ENCODE results near the gene JAZF1.

The JAZF1 gene

DNA sequence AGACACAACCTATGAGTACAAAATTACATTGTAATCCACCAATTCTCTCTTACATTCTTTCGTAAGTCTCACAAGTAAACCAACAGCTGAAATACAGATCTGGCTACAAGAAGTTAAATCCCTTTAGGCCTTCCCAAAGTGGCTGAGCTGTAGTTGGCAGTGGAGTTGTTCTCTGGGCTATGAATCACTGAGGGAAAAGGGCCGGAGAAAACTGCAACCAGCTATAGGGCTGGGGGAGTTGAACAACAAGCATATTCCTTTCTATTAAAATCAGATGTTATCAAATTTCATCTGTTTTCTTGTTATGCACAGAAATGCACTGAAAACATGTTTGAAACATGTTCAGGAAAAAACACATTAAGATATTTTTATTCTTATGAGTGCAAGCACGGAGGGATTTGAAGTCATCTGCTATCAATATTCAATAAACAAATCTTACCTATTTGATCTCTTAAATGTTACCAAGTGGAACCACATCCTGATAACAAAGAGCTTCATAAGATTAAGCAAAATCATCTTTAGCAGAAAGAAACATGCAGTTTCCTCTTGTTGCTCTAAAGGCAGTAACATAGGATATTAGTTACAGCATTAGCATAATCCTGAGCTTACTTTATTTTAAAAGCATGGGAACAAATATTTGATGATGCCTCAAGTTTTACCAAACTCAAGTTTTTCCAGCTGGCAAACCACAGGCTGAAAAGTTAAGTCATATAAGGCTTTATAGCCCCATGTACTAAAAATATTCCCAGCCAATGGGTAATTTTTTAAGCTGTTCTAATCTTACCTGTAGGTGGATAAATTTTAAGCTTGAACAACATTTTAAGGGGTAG is 227.9 kb downstream of the JAZF1 start:
- TF ChIP-seq RAD21 (IDR thresholded peaks at IDR 0.05; ENCODE audit: low read depth): no peak
- TF ChIP-seq CREB1 (IDR thresholded peaks at IDR 0.05; ENCODE audit: low read depth): no peak
- no peak for TF ChIP-seq YY1 (IDR thresholded peaks at IDR 0.05; ENCODE audit: low read depth)
- TF ChIP-seq, protein P1, sequence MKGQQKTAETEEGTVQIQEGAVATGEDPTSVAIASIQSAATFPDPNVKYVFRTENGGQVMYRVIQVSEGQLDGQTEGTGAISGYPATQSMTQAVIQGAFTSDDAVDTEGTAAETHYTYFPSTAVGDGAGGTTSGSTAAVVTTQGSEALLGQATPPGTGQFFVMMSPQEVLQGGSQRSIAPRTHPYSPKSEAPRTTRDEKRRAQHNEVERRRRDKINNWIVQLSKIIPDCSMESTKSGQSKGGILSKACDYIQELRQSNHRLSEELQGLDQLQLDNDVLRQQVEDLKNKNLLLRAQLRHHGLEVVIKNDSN (IDR thresholded peaks at IDR 0.05): no peak
- TF ChIP-seq ZBTB7A (IDR thresholded peaks at IDR 0.05; ENCODE audit: low read depth): no peak
- no peak for TF ChIP-seq FOXM1 (IDR thresholded peaks at IDR 0.05; ENCODE audit: borderline replicate concordance, low read depth)
- no peak for TF ChIP-seq TCF12 (IDR thresholded peaks at IDR 0.05; ENCODE audit: low read depth)
- TF ChIP-seq NFIC (IDR thresholded peaks at IDR 0.05): no peak

DNA sequence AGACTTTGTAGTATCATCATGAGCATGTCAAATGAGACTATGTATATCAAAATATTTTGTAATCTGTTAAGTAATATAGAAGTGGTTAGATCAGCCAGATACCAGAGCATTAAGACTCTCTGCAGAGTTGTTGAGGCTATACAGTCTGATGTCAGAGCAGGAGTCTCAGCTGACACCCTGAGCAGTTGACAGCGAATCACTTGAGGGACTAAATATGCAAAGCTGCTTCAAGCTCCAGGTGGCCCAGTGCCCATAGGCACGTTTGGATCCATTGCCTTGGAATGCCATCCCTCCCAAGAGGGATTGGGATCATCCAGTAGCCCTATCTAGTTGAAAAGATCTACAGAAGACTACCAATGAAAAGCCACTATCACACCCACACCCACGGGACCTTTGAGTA is 230.5 kb downstream of the JAZF1 start:
- TF ChIP-seq, protein P2, sequence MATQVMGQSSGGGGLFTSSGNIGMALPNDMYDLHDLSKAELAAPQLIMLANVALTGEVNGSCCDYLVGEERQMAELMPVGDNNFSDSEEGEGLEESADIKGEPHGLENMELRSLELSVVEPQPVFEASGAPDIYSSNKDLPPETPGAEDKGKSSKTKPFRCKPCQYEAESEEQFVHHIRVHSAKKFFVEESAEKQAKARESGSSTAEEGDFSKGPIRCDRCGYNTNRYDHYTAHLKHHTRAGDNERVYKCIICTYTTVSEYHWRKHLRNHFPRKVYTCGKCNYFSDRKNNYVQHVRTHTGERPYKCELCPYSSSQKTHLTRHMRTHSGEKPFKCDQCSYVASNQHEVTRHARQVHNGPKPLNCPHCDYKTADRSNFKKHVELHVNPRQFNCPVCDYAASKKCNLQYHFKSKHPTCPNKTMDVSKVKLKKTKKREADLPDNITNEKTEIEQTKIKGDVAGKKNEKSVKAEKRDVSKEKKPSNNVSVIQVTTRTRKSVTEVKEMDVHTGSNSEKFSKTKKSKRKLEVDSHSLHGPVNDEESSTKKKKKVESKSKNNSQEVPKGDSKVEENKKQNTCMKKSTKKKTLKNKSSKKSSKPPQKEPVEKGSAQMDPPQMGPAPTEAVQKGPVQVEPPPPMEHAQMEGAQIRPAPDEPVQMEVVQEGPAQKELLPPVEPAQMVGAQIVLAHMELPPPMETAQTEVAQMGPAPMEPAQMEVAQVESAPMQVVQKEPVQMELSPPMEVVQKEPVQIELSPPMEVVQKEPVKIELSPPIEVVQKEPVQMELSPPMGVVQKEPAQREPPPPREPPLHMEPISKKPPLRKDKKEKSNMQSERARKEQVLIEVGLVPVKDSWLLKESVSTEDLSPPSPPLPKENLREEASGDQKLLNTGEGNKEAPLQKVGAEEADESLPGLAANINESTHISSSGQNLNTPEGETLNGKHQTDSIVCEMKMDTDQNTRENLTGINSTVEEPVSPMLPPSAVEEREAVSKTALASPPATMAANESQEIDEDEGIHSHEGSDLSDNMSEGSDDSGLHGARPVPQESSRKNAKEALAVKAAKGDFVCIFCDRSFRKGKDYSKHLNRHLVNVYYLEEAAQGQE (IDR thresholded peaks at IDR 0.05; ENCODE audit: low read depth): no peak
- TF ChIP-seq YY1 (IDR thresholded peaks at IDR 0.05; ENCODE audit: low read depth) (no peak), RAD21 (IDR thresholded peaks at IDR 0.05; ENCODE audit: low read depth) (no peak), CEBPB (IDR thresholded peaks at IDR 0.05) (no peak), NFIC (IDR thresholded peaks at IDR 0.05) (no peak), FOXM1 (IDR thresholded peaks at IDR 0.05; ENCODE audit: borderline replicate concordance, low read depth) (no peak), EGR1 (IDR thresholded peaks at IDR 0.05) (no peak), TCF12 (IDR thresholded peaks at IDR 0.05; ENCODE audit: low read depth) (no peak), ZBTB7A (IDR thresholded peaks at IDR 0.05; ENCODE audit: low read depth) (no peak), CREB1 (IDR thresholded peaks at IDR 0.05; ENCODE audit: low read depth) (no peak), EP300 (IDR thresholded peaks at IDR 0.05; ENCODE audit: borderline replicate concordance) (no peak), TEAD4 (IDR thresholded peaks at IDR 0.05) (no peak), TAF1 (IDR thresholded peaks at IDR 0.05; ENCODE audit: low read depth) (no peak)
- TF ChIP-seq, protein P3, sequence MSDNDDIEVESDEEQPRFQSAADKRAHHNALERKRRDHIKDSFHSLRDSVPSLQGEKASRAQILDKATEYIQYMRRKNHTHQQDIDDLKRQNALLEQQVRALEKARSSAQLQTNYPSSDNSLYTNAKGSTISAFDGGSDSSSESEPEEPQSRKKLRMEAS (IDR thresholded peaks at IDR 0.05): no peak
- TF ChIP-seq, protein P1 (IDR thresholded peaks at IDR 0.05): no peak

DNA sequence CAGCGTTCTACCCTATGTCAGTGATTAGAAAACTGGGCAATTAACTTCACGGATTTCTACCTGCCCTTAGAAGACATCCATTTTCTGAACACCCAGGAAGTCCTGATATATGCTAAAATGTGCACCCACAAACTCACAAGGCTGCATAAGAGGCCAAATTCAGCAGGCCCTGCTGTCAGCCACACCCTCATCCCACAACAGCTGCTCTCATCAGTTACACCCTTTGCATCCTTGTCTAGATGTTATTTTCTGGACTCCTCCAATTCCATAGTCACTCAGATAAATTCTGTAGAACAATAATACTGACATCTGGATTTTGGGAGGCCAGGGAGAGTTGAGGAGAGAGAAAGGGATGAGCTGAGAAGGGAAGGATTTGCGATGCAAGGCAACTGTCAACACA is 231.7 kb downstream of the JAZF1 start:
- TF ChIP-seq, protein P2 (IDR thresholded peaks at IDR 0.05; ENCODE audit: low read depth): no peak
- TF ChIP-seq, protein P1 (IDR thresholded peaks at IDR 0.05): no peak
- no peak for TF ChIP-seq EGR1 (IDR thresholded peaks at IDR 0.05)
- TF ChIP-seq, protein P3 (IDR thresholded peaks at IDR 0.05): no peak

DNA sequence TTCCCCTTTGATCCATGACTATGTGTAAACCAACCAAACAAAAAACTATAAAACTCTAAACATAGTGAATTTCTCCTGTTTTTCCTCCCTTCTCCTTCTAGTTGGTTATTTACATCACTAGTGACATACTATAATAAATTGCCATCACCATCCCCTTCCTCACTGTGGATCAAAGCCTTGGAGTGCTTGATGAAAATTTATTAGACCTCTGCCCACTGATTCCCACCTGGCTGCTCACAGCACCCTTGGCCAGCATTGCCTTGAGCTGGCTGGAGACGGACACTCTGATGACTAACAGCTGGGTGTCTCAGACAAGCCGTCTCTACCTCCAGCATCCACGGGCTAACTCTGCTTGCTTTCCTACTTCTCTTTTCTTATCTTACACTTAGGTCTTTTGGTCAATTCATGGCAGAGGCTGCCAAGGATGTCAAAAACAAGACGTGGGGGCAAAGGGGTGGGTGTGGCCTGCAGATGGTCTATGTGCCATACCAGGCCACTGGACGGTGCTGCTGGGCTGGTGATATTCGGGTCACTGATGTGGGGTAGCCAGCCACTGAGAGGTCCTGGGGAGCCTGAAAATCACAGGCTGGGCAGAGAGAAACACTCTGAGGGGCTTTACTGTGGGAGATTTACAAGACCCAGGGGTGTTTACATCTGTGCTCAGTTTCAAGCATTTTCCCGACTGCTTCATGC is 232.9 kb downstream of the JAZF1 start:
- TF ChIP-seq, protein P2 (IDR thresholded peaks at IDR 0.05; ENCODE audit: low read depth): no peak
- TF ChIP-seq, protein P1 (IDR thresholded peaks at IDR 0.05): no peak
- TF ChIP-seq FOXM1 (IDR thresholded peaks at IDR 0.05; ENCODE audit: borderline replicate concordance, low read depth) (no peak), TEAD4 (IDR thresholded peaks at IDR 0.05) (no peak), CREB1 (IDR thresholded peaks at IDR 0.05; ENCODE audit: low read depth) (no peak), NFIC (IDR thresholded peaks at IDR 0.05) (no peak), RAD21 (IDR thresholded peaks at IDR 0.05; ENCODE audit: low read depth) (no peak), ZBTB7A (IDR thresholded peaks at IDR 0.05; ENCODE audit: low read depth) (no peak), EGR1 (IDR thresholded peaks at IDR 0.05) (no peak), TAF1 (IDR thresholded peaks at IDR 0.05; ENCODE audit: low read depth) (no peak), YY1 (IDR thresholded peaks at IDR 0.05; ENCODE audit: low read depth) (no peak), TCF12 (IDR thresholded peaks at IDR 0.05; ENCODE audit: low read depth) (no peak)
- TF ChIP-seq, protein P3 (IDR thresholded peaks at IDR 0.05): no peak
